ENCODE data around the gene C11orf97.

DNA sequence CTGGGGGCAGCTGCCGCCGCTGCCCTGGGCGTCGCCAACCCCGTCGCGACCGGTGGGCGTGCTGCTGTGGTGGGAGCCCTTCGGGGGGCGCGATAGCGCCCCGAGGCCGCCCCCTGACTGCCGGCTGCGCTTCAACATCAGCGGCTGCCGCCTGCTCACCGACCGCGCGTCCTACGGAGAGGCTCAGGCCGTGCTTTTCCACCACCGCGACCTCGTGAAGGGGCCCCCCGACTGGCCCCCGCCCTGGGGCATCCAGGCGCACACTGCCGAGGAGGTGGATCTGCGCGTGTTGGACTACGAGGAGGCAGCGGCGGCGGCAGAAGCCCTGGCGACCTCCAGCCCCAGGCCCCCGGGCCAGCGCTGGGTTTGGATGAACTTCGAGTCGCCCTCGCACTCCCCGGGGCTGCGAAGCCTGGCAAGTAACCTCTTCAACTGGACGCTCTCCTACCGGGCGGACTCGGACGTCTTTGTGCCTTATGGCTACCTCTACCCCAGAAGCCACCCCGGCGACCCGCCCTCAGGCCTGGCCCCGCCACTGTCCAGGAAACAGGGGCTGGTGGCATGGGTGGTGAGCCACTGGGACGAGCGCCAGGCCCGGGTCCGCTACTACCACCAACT, 32.5 kb downstream of the C11orf97 start:
- TF ChIP-seq EZH2 (IDR thresholded peaks at IDR 0.05; ENCODE audit: borderline replicate concordance, insufficient read depth, low read depth, low read length, poor library complexity, severe bottlenecking): no peak
- TF ChIP-seq, protein P1, sequence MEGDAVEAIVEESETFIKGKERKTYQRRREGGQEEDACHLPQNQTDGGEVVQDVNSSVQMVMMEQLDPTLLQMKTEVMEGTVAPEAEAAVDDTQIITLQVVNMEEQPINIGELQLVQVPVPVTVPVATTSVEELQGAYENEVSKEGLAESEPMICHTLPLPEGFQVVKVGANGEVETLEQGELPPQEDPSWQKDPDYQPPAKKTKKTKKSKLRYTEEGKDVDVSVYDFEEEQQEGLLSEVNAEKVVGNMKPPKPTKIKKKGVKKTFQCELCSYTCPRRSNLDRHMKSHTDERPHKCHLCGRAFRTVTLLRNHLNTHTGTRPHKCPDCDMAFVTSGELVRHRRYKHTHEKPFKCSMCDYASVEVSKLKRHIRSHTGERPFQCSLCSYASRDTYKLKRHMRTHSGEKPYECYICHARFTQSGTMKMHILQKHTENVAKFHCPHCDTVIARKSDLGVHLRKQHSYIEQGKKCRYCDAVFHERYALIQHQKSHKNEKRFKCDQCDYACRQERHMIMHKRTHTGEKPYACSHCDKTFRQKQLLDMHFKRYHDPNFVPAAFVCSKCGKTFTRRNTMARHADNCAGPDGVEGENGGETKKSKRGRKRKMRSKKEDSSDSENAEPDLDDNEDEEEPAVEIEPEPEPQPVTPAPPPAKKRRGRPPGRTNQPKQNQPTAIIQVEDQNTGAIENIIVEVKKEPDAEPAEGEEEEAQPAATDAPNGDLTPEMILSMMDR (IDR thresholded peaks at IDR 0.05): no peak
